GM19099 (cell line): Measurements from ENCODE around the gene CXCR4.
A peak's percentile ranks its signal among the peaks of the same experiment; 100 is the strongest.

Source experiments
- POLR2A ChIP-seq: IDR thresholded peaks from 3 replicates; pipeline ENCODE4 v1.6.1; 2011; ENCODE audit warnings: low read depth; ENCODE audit not compliant: insufficient read length; ENCODE audit errors: extremely low read depth

The CXCR4 gene

GRCh38 chr2:136124805-136125204, 6.9 kb upstream of the CXCR4 start:
- TF ChIP-seq POLR2A: no peak

- TF ChIP-seq POLR2A: no peak
Measured at GRCh38 chr2:136122661-136123060, 4.7 kb upstream of the CXCR4 start.

- no peak for TF ChIP-seq POLR2A
Measured at GRCh38 chr2:136121204-136121910, 3.4 kb upstream of the CXCR4 start.

- no peak for TF ChIP-seq POLR2A
Measured at GRCh38 chr2:136119717-136120675, 2.0 kb upstream of the CXCR4 start.

GRCh38 chr2:136118819-136119716, 1.1 kb upstream of the CXCR4 start:
- TF ChIP-seq POLR2A: no peak

- peak; percentile 10 for TF ChIP-seq POLR2A
Measured at GRCh38 chr2:136117391-136117841, 533 bp downstream of the CXCR4 start.

- peak; percentile 48 for TF ChIP-seq POLR2A
Measured at GRCh38 chr2:136116813-136117390, 1.0 kb downstream of the CXCR4 start.

GRCh38 chr2:136116151-136116812, 1.7 kb downstream of the CXCR4 start:
- no peak for TF ChIP-seq POLR2A

- no peak for TF ChIP-seq POLR2A
Measured at GRCh38 chr2:136115183-136115761, 2.7 kb downstream of the CXCR4 start.

GRCh38 chr2:136114382-136114781, 3.6 kb downstream of the CXCR4 start:
- no peak for TF ChIP-seq POLR2A

- TF ChIP-seq POLR2A: no peak
Measured at GRCh38 chr2:136113209-136113971, 4.6 kb downstream of the CXCR4 start.

- no peak for TF ChIP-seq POLR2A
Measured at GRCh38 chr2:136112317-136113208, 5.4 kb downstream of the CXCR4 start.
